ENCODE results near the gene PHF12. TPM values are rescaled to one million over a fixed set of nuclear protein-coding genes. Genes with fewer than 3 reads are reported as not detected.
"Not testable (repeated sequence)": the region's sequence is repeated elsewhere in the genome, so short reads cannot be mapped to it uniquely, and the experiment has no call there.

The PHF12 gene
- total RNA-seq, 1 experiment from 2014 or later, result 36.0 TPM

DNA sequence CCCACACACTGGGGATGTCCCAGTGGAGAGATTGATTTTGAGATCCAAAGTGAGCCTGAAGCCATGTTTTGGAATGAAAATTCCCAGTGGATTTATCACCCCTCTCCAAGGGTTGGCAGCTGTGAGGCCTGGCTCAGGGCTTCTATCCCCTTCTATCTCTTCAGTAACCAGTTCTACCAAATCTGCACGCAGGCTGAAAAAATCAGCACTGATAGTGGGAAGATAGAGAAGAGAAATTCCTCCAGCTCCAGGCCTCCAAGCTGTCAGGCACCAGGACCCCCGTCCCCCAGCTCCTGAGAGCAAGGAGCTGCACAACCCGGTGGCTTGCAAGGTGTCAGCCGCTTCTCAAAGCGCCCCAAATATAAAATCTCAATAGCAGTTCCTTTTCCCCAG lies 54.8 kb downstream of the PHF12 start:
- H2AFZ ChIP-seq, result no peak overlapping the region; the same call in 1 of the 2 replicates
- H3F3A ChIP-seq (ENCODE audit: insufficient read depth, low read depth), result peaks cover 22% of the 10 kb centered on the region
- H3K36me3 ChIP-seq (ENCODE audit: low read depth), result no peaks in the 10 kb centered on the region
- peaks cover 21% of the 10 kb centered on the region for H3K4me1 ChIP-seq (replicated peaks; ENCODE audit: insufficient read depth)
- ChIA-PET CTCF (interaction anchor here (0.7 to 1.2 kb wide), 2 partner anchors 17 to 133 kb away, joined by 3 to 5 read pairs; no protein-coding TSS in a partner anchor), POLR2A (ENCODE audit: unreplicated experiment) (interaction anchor here (0.7 kb wide), 1 partner anchor 186 kb away, joined by 7 read pairs; no protein-coding TSS in a partner anchor)
- no peaks in the 10 kb centered on the region for H3K27me3 ChIP-seq (ENCODE audit: insufficient read depth, low read depth)
- H4K20me1 ChIP-seq (ENCODE audit: insufficient read depth), result no peaks in the 10 kb centered on the region
- no peaks in the 10 kb centered on the region for H3K9me3 ChIP-seq (ENCODE audit: insufficient read depth, low read depth)
- H3K79me2 ChIP-seq (ENCODE audit: low read depth), result peaks cover 13% of the 10 kb centered on the region
- H3K4me2 ChIP-seq, result peak overlapping the region; percentile 84
- TF ChIP-seq, protein P1, sequence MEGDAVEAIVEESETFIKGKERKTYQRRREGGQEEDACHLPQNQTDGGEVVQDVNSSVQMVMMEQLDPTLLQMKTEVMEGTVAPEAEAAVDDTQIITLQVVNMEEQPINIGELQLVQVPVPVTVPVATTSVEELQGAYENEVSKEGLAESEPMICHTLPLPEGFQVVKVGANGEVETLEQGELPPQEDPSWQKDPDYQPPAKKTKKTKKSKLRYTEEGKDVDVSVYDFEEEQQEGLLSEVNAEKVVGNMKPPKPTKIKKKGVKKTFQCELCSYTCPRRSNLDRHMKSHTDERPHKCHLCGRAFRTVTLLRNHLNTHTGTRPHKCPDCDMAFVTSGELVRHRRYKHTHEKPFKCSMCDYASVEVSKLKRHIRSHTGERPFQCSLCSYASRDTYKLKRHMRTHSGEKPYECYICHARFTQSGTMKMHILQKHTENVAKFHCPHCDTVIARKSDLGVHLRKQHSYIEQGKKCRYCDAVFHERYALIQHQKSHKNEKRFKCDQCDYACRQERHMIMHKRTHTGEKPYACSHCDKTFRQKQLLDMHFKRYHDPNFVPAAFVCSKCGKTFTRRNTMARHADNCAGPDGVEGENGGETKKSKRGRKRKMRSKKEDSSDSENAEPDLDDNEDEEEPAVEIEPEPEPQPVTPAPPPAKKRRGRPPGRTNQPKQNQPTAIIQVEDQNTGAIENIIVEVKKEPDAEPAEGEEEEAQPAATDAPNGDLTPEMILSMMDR (conservative IDR thresholded peaks at IDR 0.05), result no peak
- TF ChIP-seq EZH2 (IDR thresholded peaks at IDR 0.05; ENCODE audit: low read depth), result no peak
- intact Hi-C loops (cut with micrococcal nuclease; ENCODE audit: unreplicated experiment), result no loop called here
- H3K9me2 ChIP-seq (ENCODE audit: insufficient read depth), result no peaks in the 10 kb centered on the region
- BruUV-seq (replicated peaks), result no TSS peak
- DNase-seq, result no peak
- H3K27ac ChIP-seq, result no peak overlapping the region
- peak overlapping the region; percentile 80 for H3K4me3 ChIP-seq

DNA sequence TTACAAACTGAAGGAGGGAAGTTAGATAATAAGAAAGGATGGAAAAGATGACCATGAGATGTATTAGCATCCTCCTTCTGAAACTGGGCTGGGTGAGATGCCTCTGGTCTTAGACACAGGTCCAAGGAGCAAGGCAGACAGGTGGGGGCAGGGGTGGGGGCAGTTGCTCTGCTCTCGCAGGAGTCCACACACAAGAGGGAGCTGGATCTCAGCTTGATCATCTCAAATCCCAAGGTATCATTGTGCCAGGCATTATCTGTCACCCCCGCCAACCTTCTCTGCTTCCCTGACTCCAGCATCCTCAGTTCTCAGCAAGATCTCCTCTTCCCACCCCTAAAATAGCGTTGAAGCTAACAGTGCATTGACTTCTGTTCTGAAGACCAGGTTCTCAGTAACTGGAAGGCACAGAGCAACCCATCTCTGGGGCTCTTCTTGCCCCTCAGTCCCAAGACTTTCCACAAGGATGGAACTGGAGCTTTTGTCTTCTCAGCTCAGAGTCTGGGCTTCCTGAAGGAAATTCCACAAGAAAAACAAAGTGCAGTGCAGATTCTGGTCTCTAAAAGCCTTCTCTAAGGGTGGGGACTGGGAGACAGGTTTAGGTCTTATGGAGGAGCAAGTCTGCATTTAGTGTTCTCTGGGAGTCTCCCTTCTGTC lies 55.4 kb downstream of the PHF12 start:
- H3K4me3 ChIP-seq, result peak overlapping the region; percentile 80; the same call in 1 of the 2 replicates
- H3K4me2 ChIP-seq, result peak overlapping the region; percentile 84
- no peak overlapping the region for H3K27ac ChIP-seq
- ChIA-PET POLR2A (ENCODE audit: unreplicated experiment) (no interaction called here), CTCF (interaction anchor here (0.7 to 1.2 kb wide), 2 partner anchors 17 to 132 kb away, joined by 3 to 5 read pairs; no protein-coding TSS in a partner anchor)
- H2AFZ ChIP-seq, result no peak overlapping the region
- no peaks in the 10 kb centered on the region for H3K36me3 ChIP-seq (ENCODE audit: low read depth)
- peaks cover 20% of the 10 kb centered on the region; the same call in 1 of the 2 replicates for H3K4me1 ChIP-seq (replicated peaks; ENCODE audit: insufficient read depth)
- intact Hi-C loops (cut with micrococcal nuclease; ENCODE audit: unreplicated experiment), result no loop called here
- DNase-seq, result no peak
- no peaks in the 10 kb centered on the region for H3K9me3 ChIP-seq (ENCODE audit: insufficient read depth, low read depth)
- H4K20me1 ChIP-seq (ENCODE audit: insufficient read depth), result no peaks in the 10 kb centered on the region
- H3K9me2 ChIP-seq (ENCODE audit: insufficient read depth), result no peaks in the 10 kb centered on the region
- no TSS peak for BruUV-seq (replicated peaks)
- no peaks in the 10 kb centered on the region for H3K27me3 ChIP-seq (ENCODE audit: insufficient read depth, low read depth)
- peaks cover 9% of the 10 kb centered on the region; the same call in 1 of the 2 replicates for H3K79me2 ChIP-seq (ENCODE audit: low read depth)
- TF ChIP-seq, protein P1 (conservative IDR thresholded peaks at IDR 0.05), result no peak
- TF ChIP-seq EZH2 (IDR thresholded peaks at IDR 0.05; ENCODE audit: low read depth), result no peak
- H3F3A ChIP-seq (ENCODE audit: insufficient read depth, low read depth), result peaks cover 22% of the 10 kb centered on the region

DNA sequence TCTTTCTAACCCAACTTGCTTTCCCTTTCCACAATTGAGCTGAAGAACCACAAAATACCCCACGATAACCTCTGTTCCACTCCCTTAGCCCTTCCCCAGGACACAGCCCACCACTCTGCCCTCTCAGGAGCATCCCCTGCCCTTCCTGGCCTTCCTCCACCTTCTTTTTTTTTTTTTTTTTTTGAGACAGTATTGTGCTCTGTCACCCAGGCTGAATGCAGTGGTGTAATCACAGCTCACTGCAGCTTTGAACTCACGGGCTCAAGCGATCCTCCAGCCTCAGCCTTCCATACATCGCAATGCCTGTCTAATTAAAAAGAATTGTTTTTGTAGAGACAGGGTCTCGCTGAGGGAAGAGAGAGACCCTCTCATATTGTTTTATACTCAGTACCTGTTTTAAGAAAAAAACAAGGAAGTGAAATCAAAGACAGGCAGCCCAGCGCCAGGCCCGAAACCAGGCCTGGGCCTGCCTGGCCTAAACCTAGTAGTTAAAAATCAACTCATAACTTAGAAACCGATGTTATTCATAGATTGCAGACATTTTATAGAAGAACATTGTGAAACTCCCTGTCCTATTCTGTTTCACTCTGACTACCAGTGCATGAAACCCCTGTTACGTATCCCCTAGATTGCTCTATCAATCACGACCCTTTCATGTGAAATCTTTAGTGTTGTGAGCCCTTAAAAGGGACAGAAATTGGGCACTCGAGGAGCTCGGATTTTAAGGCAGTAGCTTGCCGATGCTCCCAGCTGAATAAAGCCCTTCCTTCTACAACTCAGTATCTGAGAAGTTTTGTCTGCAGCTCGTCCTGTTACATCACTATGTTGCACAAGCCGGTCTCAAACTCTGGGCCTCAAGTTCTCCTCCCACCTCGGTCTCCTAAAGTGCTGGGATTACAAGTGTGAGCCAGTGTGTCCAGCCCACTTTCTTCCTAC lies 57.8 kb downstream of the PHF12 start:
- H3K27ac ChIP-seq; H4K20me1 ChIP-seq (ENCODE audit: insufficient read depth); H3K27me3 ChIP-seq (ENCODE audit: insufficient read depth, low read depth); H3K9me3 ChIP-seq (ENCODE audit: insufficient read depth, low read depth); H2AFZ ChIP-seq; POLR2A ChIA-PET (ENCODE audit: unreplicated experiment); H3K4me3 ChIP-seq; intact Hi-C loops (cut with micrococcal nuclease; ENCODE audit: unreplicated experiment); H3K36me3 ChIP-seq (ENCODE audit: low read depth); DNase-seq; BruUV-seq (replicated peaks); H3K4me2 ChIP-seq; H3K9me2 ChIP-seq (ENCODE audit: insufficient read depth); H3K79me2 ChIP-seq (ENCODE audit: low read depth): not testable (repeated sequence)
- H3F3A ChIP-seq (ENCODE audit: insufficient read depth, low read depth), result peaks cover 18% of the 10 kb centered on the region
- H3K4me1 ChIP-seq (replicated peaks; ENCODE audit: insufficient read depth), result peaks cover 18% of the 10 kb centered on the region; the same call in 1 of the 2 replicates
- CTCF ChIA-PET, result interaction anchor here (0.6 to 0.7 kb wide), 2 partner anchors 16 to 111 kb away, joined by 3 to 4 read pairs; no protein-coding TSS in a partner anchor
